Neural cell (in vitro differentiated cells): ENCODE results near the gene RFX2. TPM values are rescaled to one million over a fixed set of nuclear protein-coding genes. Genes with fewer than 3 reads are reported as not detected.

ENCODE experiments used
- H2AFZ ChIP-seq: fragments of 200-600, 300-800 bp; sonication (generic), shearing (Covaris generic); 2 replicates; pipeline ENCODE4 v1.6.0; 2014; ENCODE audit warnings: low read depth, mild to moderate bottlenecking, antibody characterized with exemption, low read length, moderate library complexity
- H3F3A ChIP-seq: fragments of 200-600 bp; shearing (Covaris generic); 2 replicates; pipeline ENCODE4 v1.6.1; 2016; ENCODE audit warnings: mild to moderate bottlenecking, moderate library complexity, mixed read lengths, antibody characterized with exemption, low read length; ENCODE audit not compliant: insufficient read depth, poor library complexity, severe bottlenecking
- H3K27ac ChIP-seq: fragments of 200-600, 300-800 bp; sonication (generic), shearing (Covaris generic); 2 replicates; pipeline ENCODE4 v1.5.1; 2014; ENCODE audit warnings: mild to moderate bottlenecking, low read length, moderate library complexity
- H3K27me3 ChIP-seq: fragments of 300-800, 200-600 bp; sonication (generic), shearing (Covaris generic); 2 replicates; pipeline ENCODE4 v1.6.0; 2014; ENCODE audit warnings: mild to moderate bottlenecking, low read depth, low read length, moderate library complexity; ENCODE audit not compliant: insufficient read depth
- H3K36me3 ChIP-seq: fragments of 300-800, 200-600 bp; sonication (generic), shearing (Covaris generic); 2 replicates; pipeline ENCODE4 v1.5.1; 2014; ENCODE audit warnings: mild to moderate bottlenecking, antibody characterized with exemption, low read length, moderate library complexity; ENCODE audit not compliant: insufficient read depth
- H3K4me2 ChIP-seq: fragments of 300-800, 200-600 bp; sonication (generic), shearing (Covaris generic); 2 replicates; pipeline ENCODE4 v1.6.0; 2014; ENCODE audit warnings: mild to moderate bottlenecking, low read length
- H3K4me3 ChIP-seq: fragments of 300-800, 200-600 bp; sonication (generic), shearing (Covaris generic); 2 replicates; pipeline ENCODE4 v1.5.1; 2014; ENCODE audit warnings: mild to moderate bottlenecking, low read length, moderate library complexity
- H3K79me2 ChIP-seq: fragments of 200-600 bp; shearing (Covaris generic); replicated peaks from 2 replicates; pipeline ENCODE4 v1.6.0; 2014; ENCODE audit warnings: mild to moderate bottlenecking, low read length, moderate library complexity; ENCODE audit not compliant: insufficient read depth
- H3K9ac ChIP-seq: fragments of 300-800, 200-600 bp; sonication (generic), shearing (Covaris generic); 2 replicates; pipeline ENCODE4 v1.6.1; 2016; ENCODE audit warnings: mild to moderate bottlenecking, low read length, mixed read lengths
- H3K9me2 ChIP-seq: fragments of 200-600 bp; shearing (Covaris generic); 2 replicates; pipeline ENCODE4 v1.6.1; 2016; ENCODE audit warnings: mild to moderate bottlenecking, low read length, mixed read lengths; ENCODE audit not compliant: insufficient read depth
- H3K9me3 ChIP-seq: fragments of 200-600, 300-800 bp; sonication (generic), shearing (Covaris generic); 2 replicates; pipeline ENCODE4 v1.6.1; 2016; ENCODE audit warnings: mild to moderate bottlenecking, mixed run types, low read length, moderate library complexity, mixed read lengths
- H4K20me1 ChIP-seq: fragments of 200-600 bp; shearing (Covaris generic); 2 replicates; pipeline ENCODE4 v1.6.1; 2016; ENCODE audit warnings: mild to moderate bottlenecking, mixed run types; ENCODE audit not compliant: insufficient read depth
- EP300 ChIP-seq: fragments of 450-650 bp; conservative IDR thresholded peaks from 2 replicates; pipeline ENCODE4 v1.6.1; 2014; ENCODE audit warnings: antibody characterized with exemption, mild to moderate bottlenecking, moderate library complexity; ENCODE audit not compliant: poor library complexity, severe bottlenecking
- EZH2 ChIP-seq: fragments of 200-600, 300-800 bp; shearing (Covaris generic), sonication (generic); IDR thresholded peaks from 2 replicates; pipeline ENCODE4 v1.6.1; 2014; ENCODE audit warnings: antibody characterized with exemption, low read length, borderline replicate concordance, mild to moderate bottlenecking; ENCODE audit not compliant: insufficient read depth, poor library complexity, severe bottlenecking
- MXI1 ChIP-seq: fragments of 450-650 bp; conservative IDR thresholded peaks from 2 replicates; pipeline ENCODE4 v1.6.1; 2014; ENCODE audit warnings: antibody characterized with exemption, mild to moderate bottlenecking; ENCODE audit not compliant: poor library complexity, severe bottlenecking
- POLR2AphosphoS5 ChIP-seq: IDR thresholded peaks from 2 replicates; pipeline ENCODE4 v1.6.1; 2012
- RAD21 ChIP-seq: fragments of 450-650 bp; conservative IDR thresholded peaks from 2 replicates; pipeline ENCODE4 v1.6.1; 2014; ENCODE audit warnings: antibody characterized with exemption, mild to moderate bottlenecking, moderate library complexity
- SMC3 ChIP-seq: fragments of 450-650 bp; conservative IDR thresholded peaks from 2 replicates; pipeline ENCODE4 v1.6.1; 2014; ENCODE audit warnings: antibody characterized with exemption, mild to moderate bottlenecking, moderate library complexity; ENCODE audit not compliant: poor library complexity
- TAF1 ChIP-seq: IDR thresholded peaks from 2 replicates; pipeline ENCODE4 v1.6.1; 2012; ENCODE audit warnings: low read depth
- polyA plus RNA-seq: library from polyadenylated mRNA; depleted of rRNA; stranded (reverse); fragments of >200 nt; gene quantifications from 2 replicates; pipeline ENCODE4 v1.2.3, GENCODE V29; 2014
- TF ChIP-seq, protein P1 (sequence below): fragments of 450-650 bp; IDR thresholded peaks from 2 replicates; pipeline ENCODE4 v1.5.1; 2014; ENCODE audit warnings: antibody characterized with exemption, mild to moderate bottlenecking, moderate library complexity; ENCODE audit not compliant: poor library complexity, severe bottlenecking
- TF ChIP-seq, protein P2 (sequence below): IDR thresholded peaks from 2 replicates; pipeline ENCODE4 v1.6.1; 2012; ENCODE audit warnings: borderline replicate concordance

The RFX2 gene
- polyA plus RNA-seq, 1 donor from 2014 or later: 0.69 TPM

DNA sequence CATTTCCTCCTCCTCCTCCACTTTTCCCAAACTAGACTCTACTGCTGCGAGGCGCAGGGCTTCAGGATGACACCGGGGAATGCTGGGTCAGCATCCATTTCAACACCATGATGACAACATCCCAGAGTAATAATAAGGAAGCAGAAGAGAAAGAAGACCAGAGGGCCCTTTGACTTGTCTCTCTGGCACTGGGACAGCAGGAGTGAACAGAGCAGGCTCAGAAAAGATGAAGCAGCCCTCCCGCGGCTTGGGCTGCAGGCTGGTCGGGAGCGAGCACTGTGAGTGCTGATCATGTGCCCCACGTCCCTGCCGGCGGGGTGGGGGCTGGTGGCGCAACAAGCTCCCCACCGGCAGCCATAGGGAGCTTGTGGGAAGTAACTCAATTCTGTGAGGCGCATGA, 162.9 kb downstream of the RFX2 start:
- Histone ChIP-seq H3K4me2 (no peak overlapping the region), H3K27me3 (no peaks in the 10 kb centered on the region), H3K9ac (no peak overlapping the region), H4K20me1 (peaks cover 3% of the 10 kb centered on the region), H3K27ac (no peak overlapping the region), H3K9me2 (no peaks in the 10 kb centered on the region), H3K36me3 (peaks cover 6% of the 10 kb centered on the region), H3K4me3 (no peak overlapping the region), H2AFZ (no peak overlapping the region), H3K79me2 (peaks cover 32% of the 10 kb centered on the region), H3F3A (no peaks in the 10 kb centered on the region), H3K9me3 (no peaks in the 10 kb centered on the region)
- TF ChIP-seq EZH2 (no peak), SMC3 (no peak), POLR2AphosphoS5 (no peak), RAD21 (no peak), EP300 (no peak), MXI1 (no peak), TAF1 (no peak)
- TF ChIP-seq, protein P1, sequence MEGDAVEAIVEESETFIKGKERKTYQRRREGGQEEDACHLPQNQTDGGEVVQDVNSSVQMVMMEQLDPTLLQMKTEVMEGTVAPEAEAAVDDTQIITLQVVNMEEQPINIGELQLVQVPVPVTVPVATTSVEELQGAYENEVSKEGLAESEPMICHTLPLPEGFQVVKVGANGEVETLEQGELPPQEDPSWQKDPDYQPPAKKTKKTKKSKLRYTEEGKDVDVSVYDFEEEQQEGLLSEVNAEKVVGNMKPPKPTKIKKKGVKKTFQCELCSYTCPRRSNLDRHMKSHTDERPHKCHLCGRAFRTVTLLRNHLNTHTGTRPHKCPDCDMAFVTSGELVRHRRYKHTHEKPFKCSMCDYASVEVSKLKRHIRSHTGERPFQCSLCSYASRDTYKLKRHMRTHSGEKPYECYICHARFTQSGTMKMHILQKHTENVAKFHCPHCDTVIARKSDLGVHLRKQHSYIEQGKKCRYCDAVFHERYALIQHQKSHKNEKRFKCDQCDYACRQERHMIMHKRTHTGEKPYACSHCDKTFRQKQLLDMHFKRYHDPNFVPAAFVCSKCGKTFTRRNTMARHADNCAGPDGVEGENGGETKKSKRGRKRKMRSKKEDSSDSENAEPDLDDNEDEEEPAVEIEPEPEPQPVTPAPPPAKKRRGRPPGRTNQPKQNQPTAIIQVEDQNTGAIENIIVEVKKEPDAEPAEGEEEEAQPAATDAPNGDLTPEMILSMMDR: no peak
- TF ChIP-seq, protein P2, sequence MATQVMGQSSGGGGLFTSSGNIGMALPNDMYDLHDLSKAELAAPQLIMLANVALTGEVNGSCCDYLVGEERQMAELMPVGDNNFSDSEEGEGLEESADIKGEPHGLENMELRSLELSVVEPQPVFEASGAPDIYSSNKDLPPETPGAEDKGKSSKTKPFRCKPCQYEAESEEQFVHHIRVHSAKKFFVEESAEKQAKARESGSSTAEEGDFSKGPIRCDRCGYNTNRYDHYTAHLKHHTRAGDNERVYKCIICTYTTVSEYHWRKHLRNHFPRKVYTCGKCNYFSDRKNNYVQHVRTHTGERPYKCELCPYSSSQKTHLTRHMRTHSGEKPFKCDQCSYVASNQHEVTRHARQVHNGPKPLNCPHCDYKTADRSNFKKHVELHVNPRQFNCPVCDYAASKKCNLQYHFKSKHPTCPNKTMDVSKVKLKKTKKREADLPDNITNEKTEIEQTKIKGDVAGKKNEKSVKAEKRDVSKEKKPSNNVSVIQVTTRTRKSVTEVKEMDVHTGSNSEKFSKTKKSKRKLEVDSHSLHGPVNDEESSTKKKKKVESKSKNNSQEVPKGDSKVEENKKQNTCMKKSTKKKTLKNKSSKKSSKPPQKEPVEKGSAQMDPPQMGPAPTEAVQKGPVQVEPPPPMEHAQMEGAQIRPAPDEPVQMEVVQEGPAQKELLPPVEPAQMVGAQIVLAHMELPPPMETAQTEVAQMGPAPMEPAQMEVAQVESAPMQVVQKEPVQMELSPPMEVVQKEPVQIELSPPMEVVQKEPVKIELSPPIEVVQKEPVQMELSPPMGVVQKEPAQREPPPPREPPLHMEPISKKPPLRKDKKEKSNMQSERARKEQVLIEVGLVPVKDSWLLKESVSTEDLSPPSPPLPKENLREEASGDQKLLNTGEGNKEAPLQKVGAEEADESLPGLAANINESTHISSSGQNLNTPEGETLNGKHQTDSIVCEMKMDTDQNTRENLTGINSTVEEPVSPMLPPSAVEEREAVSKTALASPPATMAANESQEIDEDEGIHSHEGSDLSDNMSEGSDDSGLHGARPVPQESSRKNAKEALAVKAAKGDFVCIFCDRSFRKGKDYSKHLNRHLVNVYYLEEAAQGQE: no peak

DNA sequence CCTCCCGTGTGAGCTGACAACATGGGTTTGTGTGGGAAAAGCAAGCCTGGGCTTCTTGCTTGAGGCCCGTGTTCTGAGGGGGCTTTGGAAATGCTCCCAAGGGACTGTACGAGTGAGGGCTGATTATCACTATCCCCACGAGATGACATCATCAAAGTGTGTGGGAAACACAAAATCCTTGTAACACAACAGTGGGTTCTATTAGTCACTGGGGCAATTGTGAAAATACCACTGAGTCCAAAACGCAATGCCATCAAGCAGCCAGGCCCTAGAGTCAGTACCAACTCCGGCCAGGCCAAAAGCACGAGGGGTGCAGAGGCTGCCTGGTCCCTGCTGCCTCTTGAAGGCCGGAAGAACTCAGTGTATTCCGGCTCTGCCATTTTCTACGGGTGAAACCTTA, 166.7 kb downstream of the RFX2 start:
- Histone ChIP-seq H3K36me3 (no peaks in the 10 kb centered on the region), H3K79me2 (peaks cover 13% of the 10 kb centered on the region), H3K9me3 (no peaks in the 10 kb centered on the region), H3K9me2 (no peaks in the 10 kb centered on the region), H2AFZ (no peak overlapping the region), H4K20me1 (no peaks in the 10 kb centered on the region), H3K9ac (no peak overlapping the region), H3K4me3 (no peak overlapping the region), H3K4me2 (no peak overlapping the region), H3F3A (no peaks in the 10 kb centered on the region), H3K27me3 (no peaks in the 10 kb centered on the region), H3K27ac (no peak overlapping the region)
- TF ChIP-seq MXI1: no peak
- no peak for TF ChIP-seq EP300
- TF ChIP-seq, protein P2: no peak
- TF ChIP-seq, protein P1: no peak
- TF ChIP-seq POLR2AphosphoS5: no peak
- TF ChIP-seq EZH2: no peak
- no peak for TF ChIP-seq SMC3
- no peak for TF ChIP-seq RAD21
- TF ChIP-seq TAF1: no peak
